HUES48 (cell line): Measurements from ENCODE around the gene WNT9A.

Source experiments
- H3K27ac ChIP-seq: one replicate; pipeline ENCODE4 v1.7.0; 2013; ENCODE audit warnings: low read depth, low read length, inconsistent platforms
- H3K27me3 ChIP-seq: 2 replicates; pipeline ENCODE4 v1.6.1; 2013; ENCODE audit warnings: mild to moderate bottlenecking, low read length; ENCODE audit not compliant: control insufficient read depth, insufficient read depth
- H3K36me3 ChIP-seq: 2 replicates; pipeline ENCODE4 v1.6.1; 2013; ENCODE audit warnings: low read length; ENCODE audit not compliant: control insufficient read depth, insufficient read depth
- H3K4me1 ChIP-seq: 2 replicates; pipeline ENCODE4 v1.6.1; 2013; ENCODE audit warnings: mild to moderate bottlenecking, low read length; ENCODE audit not compliant: control insufficient read depth, insufficient read depth
- H3K4me3 ChIP-seq: 2 replicates; pipeline ENCODE4 v1.5.1; 2013; ENCODE audit warnings: mild to moderate bottlenecking, low read depth, low read length
- H3K9ac ChIP-seq: 2 replicates; pipeline ENCODE4 v1.6.1; 2013; ENCODE audit warnings: mild to moderate bottlenecking, low read depth, low read length, moderate library complexity
- H3K9me3 ChIP-seq: 2 replicates; pipeline ENCODE4 v1.6.1; 2013; ENCODE audit warnings: low read length; ENCODE audit not compliant: control insufficient read depth, insufficient read depth

WNT9A gene

DNA sequence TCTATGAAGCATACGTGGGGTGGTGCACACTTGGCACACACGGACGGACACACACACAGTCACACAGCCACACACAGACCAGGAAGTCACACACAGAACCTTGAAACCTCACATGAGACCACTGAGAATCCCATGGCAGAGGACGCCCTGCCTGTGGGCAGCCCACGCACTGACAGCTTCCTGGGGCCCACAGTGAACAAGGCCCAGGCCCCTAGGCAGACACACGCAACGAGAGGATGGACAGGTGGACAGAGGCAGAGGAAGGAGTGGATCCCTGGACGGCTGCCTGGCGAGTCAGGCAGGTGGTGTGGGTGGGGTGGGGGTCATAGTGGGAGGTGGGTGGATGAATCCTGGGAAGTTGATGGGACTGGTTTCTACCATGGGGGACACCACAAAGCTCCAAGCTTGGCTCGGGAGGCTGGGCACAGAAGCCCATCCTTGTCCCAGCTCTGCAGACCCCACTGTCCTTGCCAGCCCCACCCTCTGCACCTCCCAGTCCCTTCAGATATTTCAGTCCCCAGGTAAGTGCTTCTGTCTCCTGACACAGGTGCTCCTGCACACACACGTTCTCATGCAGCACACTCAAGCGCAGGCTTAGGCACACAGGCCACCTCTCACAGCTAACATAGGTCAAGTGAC is 49.1 kb downstream of the WNT9A start:
- H3K4me3 ChIP-seq = no peak overlapping the region

DNA sequence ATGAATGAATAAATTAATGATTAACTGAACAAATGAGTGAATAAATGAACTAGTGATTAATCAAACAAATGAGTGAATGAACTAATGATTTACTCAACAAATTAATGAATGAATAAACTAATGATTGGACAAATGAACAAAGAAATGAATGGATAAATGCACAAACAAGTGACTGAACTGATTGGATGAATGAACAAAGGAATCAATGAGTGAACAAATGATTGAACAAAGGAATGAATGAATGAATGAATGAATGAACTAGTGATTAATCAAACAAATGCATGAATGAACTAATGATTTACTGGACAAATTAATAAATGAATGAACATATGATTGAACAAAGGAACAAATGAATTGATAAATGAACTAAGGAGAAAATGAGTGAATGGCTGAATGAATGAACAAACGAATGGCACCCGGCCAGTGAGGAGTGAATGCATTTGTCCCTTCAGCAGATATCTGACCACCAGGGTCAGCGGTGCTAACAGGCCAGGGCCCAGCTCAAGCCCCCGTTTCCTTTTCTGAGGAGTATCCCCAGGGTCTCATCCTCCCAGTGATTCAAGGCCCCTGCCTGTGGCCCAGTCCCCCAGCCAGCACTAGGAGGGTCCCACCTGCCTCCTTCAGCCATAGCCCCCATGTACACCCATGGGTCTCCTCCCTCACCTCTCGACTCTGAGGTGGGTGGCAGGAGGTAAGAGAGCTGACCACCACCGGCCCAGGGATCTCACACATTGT is 49.9 kb downstream of the WNT9A start:
- no peaks in the 10 kb centered on the region for H3K4me1 ChIP-seq

More for the DNA sequence above, 49.1 kb downstream of the WNT9A start:
- no peaks in the 10 kb centered on the region for H3K4me1 ChIP-seq
- H3K9ac ChIP-seq = no peak overlapping the region
- no peaks in the 10 kb centered on the region for H3K36me3 ChIP-seq
- no peaks in the 10 kb centered on the region for H3K9me3 ChIP-seq
- H3K27ac ChIP-seq = no peak overlapping the region
- no peaks in the 10 kb centered on the region for H3K27me3 ChIP-seq

DNA sequence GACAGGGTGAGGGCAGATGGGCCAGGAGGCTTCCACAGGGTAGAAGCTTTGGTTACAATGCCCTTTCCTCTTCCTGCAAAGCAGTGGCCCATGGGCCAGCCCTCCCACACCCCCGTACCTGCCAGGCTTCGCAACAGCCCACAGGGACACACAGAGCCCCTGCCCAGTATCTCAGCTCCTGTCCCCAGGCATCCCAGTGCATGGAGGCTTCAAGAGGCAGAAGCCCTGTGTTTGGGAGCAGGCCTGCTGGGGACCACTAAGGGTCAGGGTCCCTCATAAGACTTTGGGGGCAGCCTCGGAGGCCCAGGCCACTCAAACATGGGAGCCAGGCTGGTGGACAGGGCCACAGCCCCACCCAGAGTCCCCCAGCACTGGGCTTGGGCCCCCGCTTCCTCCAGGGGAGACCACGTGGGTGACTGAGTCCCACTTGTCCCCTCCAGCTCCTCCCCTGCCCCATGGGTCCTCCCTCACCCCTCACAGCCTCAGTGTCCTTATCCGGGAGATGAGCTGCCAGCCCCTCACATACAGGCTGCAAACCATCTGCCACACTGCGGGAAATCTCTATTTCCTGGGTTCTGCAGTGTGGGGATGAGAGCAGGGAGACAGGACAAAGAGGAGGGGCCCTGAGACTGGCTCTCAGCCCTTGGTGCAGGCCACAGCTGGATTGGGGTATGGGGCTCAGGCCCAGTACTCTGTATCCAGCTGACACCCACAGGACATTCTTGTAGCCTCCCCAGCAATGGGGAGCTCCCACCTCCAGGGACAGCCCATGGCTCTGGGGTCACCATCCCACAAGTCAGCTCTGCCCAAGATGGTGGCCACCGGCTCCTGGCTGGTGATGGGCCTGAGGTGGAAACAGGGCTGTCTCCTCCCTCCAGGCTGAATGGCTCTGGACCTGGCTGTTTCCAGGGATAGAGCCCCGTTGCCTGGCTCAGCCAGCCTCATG is 50.7 kb downstream of the WNT9A start:
- Histone ChIP-seq H3K27ac (no peak overlapping the region), H3K9me3 (no peaks in the 10 kb centered on the region), H3K27me3 (no peaks in the 10 kb centered on the region), H3K4me1 (0 out of 2 replicates have a peak, but pooled peaks cover 3% of the 10 kb centered on the region), H3K4me3 (no peak overlapping the region), H3K9ac (no peak overlapping the region), H3K36me3 (no peaks in the 10 kb centered on the region)

More for the DNA sequence above, 49.9 kb downstream of the WNT9A start:
- Histone ChIP-seq H3K4me3 (no peak overlapping the region), H3K27me3 (no peaks in the 10 kb centered on the region), H3K9me3 (no peaks in the 10 kb centered on the region), H3K36me3 (no peaks in the 10 kb centered on the region), H3K9ac (no peak overlapping the region), H3K27ac (no peak overlapping the region)

DNA sequence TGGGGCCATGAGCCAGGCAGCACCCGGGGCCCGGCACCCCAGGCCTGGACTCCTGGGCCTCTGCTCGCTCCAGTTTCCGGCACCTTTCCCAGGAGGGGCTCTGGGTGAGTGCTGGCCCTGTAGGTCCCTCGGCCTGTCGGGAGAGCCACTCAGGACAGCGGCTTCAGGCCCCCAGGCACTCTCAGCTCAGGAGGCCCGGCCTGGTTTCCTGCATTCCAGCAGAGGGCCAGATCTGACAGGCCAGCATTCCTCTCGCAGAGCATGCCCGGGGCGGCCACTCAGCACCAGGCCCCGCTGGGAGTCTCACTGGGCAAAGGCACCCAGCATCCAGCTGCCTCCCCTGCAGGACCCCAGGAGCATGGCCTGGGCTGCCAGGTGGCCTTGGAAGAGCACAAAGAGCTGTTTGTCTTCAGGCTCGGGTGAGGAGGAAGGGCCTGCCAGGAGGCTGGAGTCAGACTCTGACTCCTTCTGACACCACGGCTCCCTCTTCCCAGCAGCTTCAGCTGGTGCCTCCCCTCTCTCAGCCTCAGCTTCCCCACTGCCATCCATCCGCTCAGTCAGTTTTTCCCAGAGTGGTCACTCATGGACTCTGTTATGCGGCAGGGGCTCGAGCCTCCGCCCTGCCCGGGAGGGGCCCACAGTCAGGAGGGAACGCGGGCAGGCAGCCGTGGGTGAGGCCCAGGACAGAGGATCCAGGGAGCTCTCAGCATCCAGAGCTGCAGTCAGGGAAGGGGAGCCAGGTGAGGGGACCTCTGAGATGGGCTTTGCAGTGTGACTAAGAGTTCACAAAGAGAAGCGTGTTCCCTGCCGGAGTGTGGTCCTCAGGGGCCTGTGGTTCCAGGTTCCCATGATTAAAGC is 51.7 kb downstream of the WNT9A start:
- Histone ChIP-seq H3K27ac (no peak overlapping the region), H3K9ac (no peak overlapping the region), H3K36me3 (no peaks in the 10 kb centered on the region), H3K4me1 (0 out of 2 replicates have a peak, but pooled peaks cover 3% of the 10 kb centered on the region), H3K4me3 (no peak overlapping the region), H3K27me3 (no peaks in the 10 kb centered on the region), H3K9me3 (no peaks in the 10 kb centered on the region)

DNA sequence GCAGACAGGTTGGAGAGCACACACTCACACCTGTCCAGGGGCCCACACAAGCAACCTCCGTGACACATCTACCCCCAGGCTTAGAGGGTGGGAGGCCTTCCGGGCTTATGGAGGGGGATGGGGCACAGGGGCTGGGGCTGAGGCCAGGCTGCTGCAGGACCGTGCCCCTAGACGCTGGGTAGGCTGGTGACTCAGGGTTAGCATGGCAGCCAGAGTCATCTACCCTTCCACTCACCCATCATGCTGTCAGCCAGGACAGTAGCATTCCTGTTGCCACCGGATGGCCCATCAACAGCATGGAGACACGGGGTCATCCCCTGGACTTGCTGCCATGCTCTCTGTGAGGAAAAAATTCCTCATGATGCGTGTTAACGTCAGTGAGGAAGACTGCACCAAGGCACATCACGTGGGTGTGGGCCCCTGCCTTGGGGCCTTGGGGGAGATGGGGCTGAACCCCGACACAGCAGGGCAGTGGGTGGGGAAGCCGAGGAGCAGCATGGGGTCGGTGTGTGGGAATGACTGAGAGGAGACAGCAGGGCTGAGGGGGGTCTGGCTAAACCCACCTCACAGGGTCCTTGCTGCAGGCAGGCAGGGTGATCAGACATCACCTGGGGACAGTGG is 52.8 kb downstream of the WNT9A start:
- H3K27me3 ChIP-seq = no peaks in the 10 kb centered on the region
- no peak overlapping the region for H3K27ac ChIP-seq
- H3K9me3 ChIP-seq = no peaks in the 10 kb centered on the region
- H3K4me3 ChIP-seq = no peak overlapping the region
- no peaks in the 10 kb centered on the region for H3K36me3 ChIP-seq
- H3K4me1 ChIP-seq = 0 out of 2 replicates have a peak, but pooled peaks cover 3% of the 10 kb centered on the region
- no peak overlapping the region for H3K9ac ChIP-seq

DNA sequence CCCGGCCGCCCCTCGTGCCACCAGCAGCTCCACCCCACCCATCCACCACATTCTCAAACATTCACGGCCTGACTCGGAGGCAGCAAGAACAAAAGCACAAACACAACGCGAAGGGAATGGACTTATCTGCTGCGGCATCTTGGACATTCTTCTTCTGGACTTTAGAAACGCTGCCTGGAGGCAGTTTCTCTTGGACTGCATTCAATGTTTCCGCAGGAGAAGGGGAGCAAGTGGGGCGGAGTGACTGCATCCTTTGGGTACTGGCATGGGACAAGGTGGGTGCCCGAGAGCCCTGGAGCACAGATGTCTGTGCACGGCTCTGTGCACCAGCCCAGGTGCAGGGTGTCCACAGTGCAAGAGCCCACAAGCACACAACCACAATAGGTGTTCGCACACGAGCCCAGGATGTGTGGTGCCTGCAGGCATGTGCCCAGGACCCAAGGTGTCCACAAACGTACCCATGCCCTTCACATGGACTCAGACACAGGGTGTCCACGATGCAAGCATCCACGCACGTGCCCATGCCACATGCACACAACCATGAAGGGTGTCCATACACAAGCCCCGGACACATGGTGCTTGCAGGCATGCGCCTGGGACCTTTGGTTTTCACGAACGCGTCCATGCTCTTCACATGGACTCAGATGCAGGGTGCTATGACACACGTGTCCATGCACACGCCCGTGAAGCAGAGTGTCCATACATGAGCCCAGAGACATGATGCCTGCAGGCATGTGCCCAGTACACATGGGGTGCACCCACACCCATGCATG is 53.6 kb downstream of the WNT9A start:
- no peak overlapping the region for H3K9ac ChIP-seq
- H3K4me1 ChIP-seq = 0 out of 2 replicates have a peak, but pooled peaks cover 3% of the 10 kb centered on the region
- H3K9me3 ChIP-seq = no peaks in the 10 kb centered on the region
- no peaks in the 10 kb centered on the region for H3K36me3 ChIP-seq
- H3K4me3 ChIP-seq = no peak overlapping the region
- no peak overlapping the region for H3K27ac ChIP-seq
- no peaks in the 10 kb centered on the region for H3K27me3 ChIP-seq

DNA sequence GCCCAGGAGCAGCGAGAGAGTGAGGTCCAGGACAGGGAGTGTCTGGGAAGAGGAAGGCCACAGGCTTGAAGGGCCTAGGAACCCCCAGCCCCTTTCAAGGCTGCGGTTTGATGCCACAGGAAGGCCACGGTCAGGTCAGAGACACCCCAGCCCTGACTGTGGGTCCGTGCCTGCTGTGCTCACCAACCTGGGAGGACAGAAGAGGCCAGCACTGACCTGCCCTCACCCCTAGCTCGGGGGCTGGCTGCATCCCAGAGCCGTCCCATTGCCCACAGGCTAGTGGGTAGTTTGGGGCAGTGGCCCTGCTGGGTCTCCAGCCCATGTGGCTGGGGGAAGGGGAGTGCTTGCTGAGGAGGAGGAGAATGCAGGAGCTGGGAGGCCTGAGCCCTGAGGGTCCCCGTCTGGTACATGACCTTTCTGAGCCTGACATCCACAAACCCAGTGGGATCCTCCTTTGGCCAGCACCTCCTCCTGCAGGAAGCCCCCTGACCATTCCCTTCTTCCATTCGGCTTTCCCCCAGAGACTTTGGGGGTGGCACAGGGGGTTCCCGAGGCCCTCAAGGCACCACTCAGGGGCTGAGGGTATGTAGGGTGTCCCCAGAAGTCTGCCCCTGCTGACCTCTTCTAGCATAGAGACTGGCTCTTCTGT is 54.3 kb downstream of the WNT9A start:
- Histone ChIP-seq H3K27ac (no peak overlapping the region), H3K4me1 (peaks cover 5% of the 10 kb centered on the region; the same call in 1 of the 2 replicates), H3K9ac (no peak overlapping the region), H3K4me3 (no peak overlapping the region), H3K27me3 (no peaks in the 10 kb centered on the region), H3K36me3 (no peaks in the 10 kb centered on the region), H3K9me3 (no peaks in the 10 kb centered on the region)

DNA sequence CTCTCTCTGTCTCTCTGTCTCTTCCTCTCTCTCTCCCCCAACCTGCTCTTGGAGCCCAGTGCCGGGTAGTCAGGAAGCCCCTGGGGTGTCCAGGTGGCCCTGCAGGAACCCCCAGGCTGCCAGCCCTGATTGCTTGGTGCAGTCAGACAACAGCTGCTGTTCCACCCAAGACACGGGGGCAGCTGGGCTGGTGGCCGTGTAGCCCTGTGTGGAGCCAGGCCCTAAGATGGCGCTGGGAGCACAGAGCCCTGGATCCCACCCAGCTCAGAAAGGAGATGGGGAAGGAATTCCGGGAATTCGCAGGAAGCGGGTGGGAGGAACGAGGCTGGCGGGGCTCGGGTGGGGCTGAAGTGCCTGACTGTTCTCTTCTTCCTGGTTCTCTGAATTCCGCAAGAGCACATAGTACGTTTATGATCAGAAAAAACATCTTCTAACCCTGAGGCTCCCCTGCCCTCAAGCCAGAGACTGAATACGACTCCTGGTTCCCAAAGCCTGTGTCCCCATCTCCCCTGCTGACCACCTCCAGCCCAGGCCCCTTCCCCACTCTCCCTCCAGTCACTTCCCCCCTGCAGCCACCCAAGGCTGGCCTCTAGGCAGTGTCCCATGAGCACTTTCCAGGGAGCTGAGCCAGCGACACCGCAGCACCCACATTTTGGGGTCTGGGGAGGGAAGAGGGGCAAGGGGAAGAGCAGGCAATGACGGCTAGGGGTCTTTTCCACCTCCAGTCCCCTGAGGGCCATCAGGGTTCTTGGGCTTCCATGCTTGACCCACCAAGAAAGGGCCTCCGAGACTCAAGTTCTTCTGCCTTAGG is 55.0 kb downstream of the WNT9A start:
- Histone ChIP-seq H3K9ac (no peak overlapping the region), H3K4me1 (peaks cover 12% of the 10 kb centered on the region; the same call in 1 of the 2 replicates), H3K27me3 (no peaks in the 10 kb centered on the region), H3K27ac (no peak overlapping the region), H3K4me3 (no peak overlapping the region), H3K36me3 (no peaks in the 10 kb centered on the region), H3K9me3 (no peaks in the 10 kb centered on the region)
